T-cell (primary cell): ENCODE data around the gene INTS1. TPM values are rescaled to one million over a fixed set of nuclear protein-coding genes. Genes with fewer than 3 reads are reported as not detected.

ENCODE experiments used
- ATAC-seq, 4 experiments: fragments of 200-7000 bp in 3 of 4; fragments of 150-1000 bp in 1 of 4; cut with Tn5 transposase; replicated peaks in 1 of 4; 1 replicate in 3 of 4; 2 replicates in 1 of 4; pipeline ENCODE4 v1.10.0; 2021; ENCODE audit warnings: moderate library complexity in 3 of 4, mild to moderate bottlenecking in 2 of 4, moderate number of reproducible peaks in 1 of 4
- CTCF ChIA-PET, 2 donors: fragments of 300-600 bp; sonication (Branson Sonifier 250); formaldehyde crosslinking; loops; one replicate each; lab custom pipeline; 2022; ENCODE audit warnings: antibody characterized with exemption in 2 of 2; lab: Charles Lee
- POLR2A ChIA-PET, 2 donors: fragments of 300-600 bp; sonication (Branson Sonifier 250); formaldehyde crosslinking; loops; one replicate each; lab custom pipeline; 2022; ENCODE audit warnings: antibody characterized with exemption in 2 of 2; lab: Charles Lee
- DNase-seq, 35 experiments: peaks; one replicate each; pipeline versions ENCODE4 v3.0.0 to v3.0.0-alpha.2; 2013 to 2023
- H3K27ac ChIP-seq: one replicate; pipeline ENCODE4 v1.5.1; 2013; ENCODE audit warnings: low read length
- H3K27me3 ChIP-seq, 2 experiments: replicated peaks in 1 of 2; 1 replicate in 1 of 2; 2 replicates in 1 of 2; pipeline versions ENCODE4 v1.6.1 to v1.7.0; 2013; ENCODE audit warnings: low read length in 1 of 2, mixed read lengths in 1 of 2; ENCODE audit not compliant: control insufficient read depth in 2 of 2, insufficient read depth in 2 of 2; ENCODE audit errors: extremely low read depth in 1 of 2
- H3K36me3 ChIP-seq, 2 donors: 1 replicate in 1 of 2; 2 replicates in 1 of 2; pipeline versions ENCODE4 v1.6.1 to v1.7.0; 2013; ENCODE audit warnings: low read length in 1 of 2; ENCODE audit not compliant: control insufficient read depth in 2 of 2, insufficient read depth in 1 of 2; ENCODE audit errors: extremely low read depth in 1 of 2
- H3K4me1 ChIP-seq, 2 experiments: 1 replicate in 1 of 2; 2 replicates in 1 of 2; pipeline versions ENCODE4 v1.6.1 to v1.7.0; 2013; ENCODE audit warnings: low read length in 2 of 2, mixed read lengths in 1 of 2; ENCODE audit not compliant: insufficient read depth in 2 of 2, control insufficient read depth in 1 of 2; ENCODE audit errors: extremely low read depth in 1 of 2
- H3K4me3 ChIP-seq, 2 donors: 1 replicate in 1 of 2; 2 replicates in 1 of 2; pipeline versions ENCODE4 v1.5.1 to v1.7.0; 2013; ENCODE audit warnings: mild to moderate bottlenecking in 2 of 2, low read length in 1 of 2, moderate library complexity in 1 of 2; ENCODE audit not compliant: control insufficient read depth in 1 of 2; ENCODE audit errors: extremely low read depth in 1 of 2
- H3K9me3 ChIP-seq: 2 replicates; pipeline ENCODE4 v1.7.0; 2013
- H3K27ac Mint-ChIP-seq, 2 donors: one replicate each; pipeline ENCODE4 v1.8.0; 2020 to 2021; ENCODE audit warnings: mild to moderate bottlenecking in 2 of 2, mixed read lengths in 2 of 2
- H3K27me3 Mint-ChIP-seq, 2 donors: one replicate each; pipeline ENCODE4 v1.8.0; 2021 to 2022; ENCODE audit warnings: mixed read lengths in 2 of 2
- H3K36me3 Mint-ChIP-seq: one replicate; pipeline ENCODE4 v1.8.0; 2021; ENCODE audit warnings: mixed read lengths
- H3K4me1 Mint-ChIP-seq, 3 donors: one replicate each; pipeline ENCODE4 v1.8.0; 2020 to 2022; ENCODE audit warnings: mixed read lengths in 3 of 3, mild to moderate bottlenecking in 1 of 3
- H3K4me3 Mint-ChIP-seq, 3 donors: one replicate each; pipeline ENCODE4 v1.8.0; 2020 to 2022; ENCODE audit warnings: mild to moderate bottlenecking in 3 of 3, mixed read lengths in 3 of 3, moderate library complexity in 3 of 3
- H3K9me3 Mint-ChIP-seq, 3 donors: one replicate each; pipeline ENCODE4 v1.8.0; 2020 to 2022; ENCODE audit warnings: mixed read lengths in 3 of 3
- WGBS: methylation state at CpG from one replicate; pipeline ENCODE4 v1.1.5; 2013; ENCODE audit warnings: missing lambda C conversion rate; ENCODE audit not compliant: insufficient coverage; 5-methylcytosine and 5-hydroxymethylcytosine counted together
- total RNA-seq, 35 experiments: library from RNA in 6 of 35; stranded (reverse) in 6 of 35; fragments of 120-200 nt in 1 of 35; gene quantifications; one replicate each; pipeline versions ENCODE4 v1.2.1 to v1.2.4 and lab custom pipeline; 2013 to 2026

Gene INTS1
- total RNA-seq, 5 donors from 2014 or later (not counting 1 experiment from before 2014, with no cell fraction given) = 102 to 147 (median 131) TPM

DNA sequence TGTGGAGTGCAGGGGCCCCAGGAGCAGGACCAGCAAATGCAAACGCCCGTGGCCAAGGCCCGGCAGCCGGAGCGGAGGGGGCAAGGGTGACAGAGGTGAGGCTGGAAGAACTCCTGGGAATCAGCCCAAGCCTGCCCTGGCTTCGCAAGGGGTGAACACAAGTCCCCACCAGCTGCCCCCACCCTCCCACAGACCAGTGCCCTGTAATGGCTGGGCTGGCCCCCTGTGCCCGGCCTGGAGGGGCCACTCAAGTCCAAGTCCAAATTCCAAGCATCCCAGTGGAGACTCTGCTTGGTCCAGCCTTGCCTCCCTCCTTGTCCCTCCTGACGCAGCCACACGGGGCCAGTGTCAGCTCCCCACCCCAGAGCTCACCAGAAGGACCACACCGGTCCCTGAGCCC, 73.0 kb downstream of the INTS1 start:
- Mint-ChIP-seq H3K27ac (no peak overlapping the region), H3K4me3 (no peak overlapping the region), H3K36me3 (no peaks in the 10 kb centered on the region), H3K4me1 (peaks cover 3 to 6% (median 3%) of the 10 kb centered on the region in 3 donors), H3K27me3 (peaks cover 4 to 5% of the 10 kb centered on the region in 2 donors), H3K9me3 (no peaks in the 10 kb centered on the region)
- no peaks in the 10 kb centered on the region for H3K9me3 ChIP-seq
- peaks cover 0 to 56% of the 10 kb centered on the region in 2 experiments for H3K27me3 ChIP-seq
- no peak overlapping the region for H3K4me3 ChIP-seq
- no peak overlapping the region for H3K27ac ChIP-seq
- peaks cover 0 to 10% of the 10 kb centered on the region in 2 experiments for H3K4me1 ChIP-seq
- no peaks in the 10 kb centered on the region for H3K36me3 ChIP-seq
- POLR2A ChIA-PET = no interaction called here
- ATAC-seq (no peak), DNase-seq (no peak)
- WGBS = 69% methylated on average over 5 of the region's 10 CpGs
- CTCF ChIA-PET = interaction anchor here in 1 of 2 donors (0.5 kb wide), 1 partner anchor 254 kb away, joined by 3 read pairs; no protein-coding TSS in a partner anchor

GRCh38 chr7:1430056-1430845, 73.9 kb downstream of the INTS1 start:
- Histone ChIP-seq H3K27me3 (peaks cover 0 to 56% of the 10 kb centered on the region in 2 experiments), H3K4me1 (peaks cover 0 to 10% of the 10 kb centered on the region in 2 experiments), H3K36me3 (no peaks in the 10 kb centered on the region), H3K27ac (no peak overlapping the region), H3K9me3 (no peaks in the 10 kb centered on the region), H3K4me3 (no peak overlapping the region)
- no peak overlapping the region for H3K27ac Mint-ChIP-seq
- H3K36me3 Mint-ChIP-seq = no peaks in the 10 kb centered on the region
- CTCF ChIA-PET = no interaction called here
- 83% methylated on average over 28 of the region's 32 CpGs for WGBS
- H3K4me1 Mint-ChIP-seq = peaks cover 3 to 6% (median 3%) of the 10 kb centered on the region in 3 donors
- DNase-seq = no peak
- H3K4me3 Mint-ChIP-seq = no peak overlapping the region
- no peak for ATAC-seq
- POLR2A ChIA-PET = no interaction called here
- H3K27me3 Mint-ChIP-seq = peaks cover 4 to 5% of the 10 kb centered on the region in 2 donors
- no peaks in the 10 kb centered on the region for H3K9me3 Mint-ChIP-seq

- Histone ChIP-seq H3K27me3 (peaks cover 0 to 51% of the 10 kb centered on the region in 2 experiments), H3K4me1 (peaks cover 0 to 10% of the 10 kb centered on the region in 2 experiments), H3K27ac (no peak overlapping the region), H3K9me3 (no peaks in the 10 kb centered on the region), H3K36me3 (no peaks in the 10 kb centered on the region), H3K4me3 (no peak overlapping the region)
- CTCF ChIA-PET = no interaction called here
- Mint-ChIP-seq H3K27me3 (peaks cover 5 to 6% of the 10 kb centered on the region in 2 donors), H3K36me3 (no peaks in the 10 kb centered on the region), H3K27ac (no peak overlapping the region), H3K4me1 (peaks cover 3 to 6% (median 3%) of the 10 kb centered on the region in 3 donors), H3K4me3 (no peak overlapping the region), H3K9me3 (no peaks in the 10 kb centered on the region)
- WGBS = 75% methylated on average over 10 of the region's 20 CpGs
- no peak for DNase-seq
- no peak for ATAC-seq
- POLR2A ChIA-PET = no interaction called here
Measured at GRCh38 chr7:1428941-1429501, 75.2 kb downstream of the INTS1 start.

DNA sequence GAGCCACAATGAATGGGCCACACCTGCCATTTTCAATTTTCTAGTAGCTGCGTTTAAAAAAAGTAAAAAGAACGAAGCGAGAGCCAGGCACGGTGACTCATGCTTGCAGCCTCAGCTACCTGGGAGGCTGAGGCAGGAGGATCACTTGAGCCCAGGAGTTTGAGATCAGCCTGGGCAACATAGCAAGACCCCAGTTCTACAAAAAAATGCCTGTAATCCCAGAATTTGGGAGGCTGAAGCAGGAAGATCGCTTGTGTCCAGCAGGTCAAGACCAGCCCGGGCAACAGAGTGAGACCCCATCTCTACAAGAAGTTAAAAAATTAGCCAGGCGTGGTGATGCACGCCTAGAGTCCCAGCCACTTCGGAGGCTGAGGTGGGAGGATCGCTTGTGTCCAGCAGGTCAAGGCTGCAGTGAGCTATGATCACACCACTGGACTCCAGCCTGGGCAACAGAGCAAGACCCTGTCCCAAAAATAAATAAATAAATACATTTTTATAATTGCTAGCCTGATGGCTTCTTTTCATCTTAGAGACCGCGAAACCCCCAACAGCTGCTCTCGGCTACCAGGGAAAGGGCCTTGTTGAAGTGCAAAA, 77.0 kb downstream of the INTS1 start:
- peaks cover 0 to 43% of the 10 kb centered on the region in 2 experiments for H3K27me3 ChIP-seq
- no peak overlapping the region for H3K27ac Mint-ChIP-seq
- H3K36me3 Mint-ChIP-seq = no peaks in the 10 kb centered on the region
- peaks cover 5 to 14% of the 10 kb centered on the region in 2 donors for H3K27me3 Mint-ChIP-seq
- H3K4me1 Mint-ChIP-seq = peaks cover 0 to under 1% (median 0%) of the 10 kb centered on the region in 3 donors
- CTCF ChIA-PET = no interaction called here
- DNase-seq (no peak), ATAC-seq (no peak)
- no peak overlapping the region for H3K27ac ChIP-seq
- peaks cover 0 to 3% of the 10 kb centered on the region in 2 experiments for H3K4me1 ChIP-seq
- WGBS = 84% methylated on average over 12 of the region's 13 CpGs
- no peaks in the 10 kb centered on the region for H3K36me3 ChIP-seq
- POLR2A ChIA-PET = no interaction called here
- no peaks in the 10 kb centered on the region for H3K9me3 Mint-ChIP-seq
- H3K4me3 Mint-ChIP-seq = no peak overlapping the region
- no peaks in the 10 kb centered on the region for H3K9me3 ChIP-seq
- H3K4me3 ChIP-seq = no peak overlapping the region

GRCh38 chr7:1426474-1426873, 77.7 kb downstream of the INTS1 start:
- Mint-ChIP-seq H3K4me1 (no peaks in the 10 kb centered on the region), H3K4me3 (no peak overlapping the region)
- CTCF ChIA-PET = no interaction called here

DNA sequence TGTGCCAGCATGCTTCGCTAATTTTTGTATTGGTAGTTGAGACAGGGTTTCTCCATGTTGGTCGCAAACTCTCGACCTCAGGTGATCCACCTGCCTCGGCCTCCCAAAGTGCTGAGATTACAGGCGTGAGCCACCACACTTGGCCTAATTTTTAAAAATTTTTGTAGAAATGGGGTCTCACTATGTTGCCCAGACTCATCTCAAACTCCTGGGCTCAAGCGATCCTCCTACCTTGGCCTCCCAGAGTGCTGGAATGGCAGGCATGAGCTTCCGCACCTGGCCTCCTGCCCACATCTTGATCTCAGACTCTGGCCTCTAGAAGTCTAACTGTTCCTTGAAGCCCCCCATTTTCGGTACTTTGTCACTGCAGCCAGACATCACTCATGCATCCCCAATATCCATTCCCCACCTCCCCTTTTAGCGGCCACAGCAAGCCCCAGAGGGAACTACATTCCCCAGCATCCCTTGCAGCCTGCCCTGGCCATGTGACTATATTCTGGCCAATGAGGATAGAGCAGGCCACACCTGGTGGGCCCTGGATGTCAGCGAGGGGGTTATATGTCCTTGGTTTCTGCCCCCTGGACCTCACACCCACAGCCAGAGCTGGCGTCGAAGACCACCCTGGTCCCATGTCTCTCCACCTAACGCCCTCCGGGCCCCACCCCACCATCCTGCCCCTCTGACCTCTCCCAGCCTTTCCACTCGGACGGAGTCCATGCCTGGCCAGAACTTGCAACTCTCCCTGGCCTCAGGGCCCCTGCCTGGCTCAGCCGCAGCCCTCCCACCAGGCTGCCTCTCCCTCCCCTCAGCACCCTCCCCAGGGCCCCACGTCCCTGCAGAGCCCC, 78.7 kb downstream of the INTS1 start:
- Histone ChIP-seq H3K4me1 (no peaks in the 10 kb centered on the region), H3K27ac (no peak overlapping the region), H3K9me3 (no peaks in the 10 kb centered on the region), H3K36me3 (no peaks in the 10 kb centered on the region), H3K4me3 (no peak overlapping the region), H3K27me3 (peaks cover 0 to 41% of the 10 kb centered on the region in 2 experiments)
- POLR2A ChIA-PET = no interaction called here
- DNase-seq (no peak), ATAC-seq (no peak)
- Mint-ChIP-seq H3K27me3 (peaks cover 5 to 15% of the 10 kb centered on the region in 2 donors), H3K4me3 (no peak overlapping the region), H3K4me1 (no peaks in the 10 kb centered on the region), H3K36me3 (no peaks in the 10 kb centered on the region), H3K27ac (no peak overlapping the region), H3K9me3 (no peaks in the 10 kb centered on the region)
- CTCF ChIA-PET = interaction anchor here in 1 of 2 donors (0.7 kb wide), 1 partner anchor 54 kb away, joined by 3 read pairs; no protein-coding TSS in a partner anchor
- 88% methylated on average over 12 of the region's 18 CpGs for WGBS

More at GRCh38 chr7:1426474-1426873, 77.7 kb downstream of the INTS1 start:
- no peaks in the 10 kb centered on the region for H3K36me3 Mint-ChIP-seq
- no peak overlapping the region for H3K4me3 ChIP-seq
- no peak overlapping the region for H3K27ac Mint-ChIP-seq
- H3K4me1 ChIP-seq = no peaks in the 10 kb centered on the region
- DNase-seq (no peak), ATAC-seq (no peak)
- POLR2A ChIA-PET = no interaction called here
- H3K9me3 ChIP-seq = no peaks in the 10 kb centered on the region
- no peaks in the 10 kb centered on the region for H3K9me3 Mint-ChIP-seq
- H3K27ac ChIP-seq = no peak overlapping the region
- WGBS = 96% methylated on average over 15 of the region's 15 CpGs
- peaks cover 5 to 13% of the 10 kb centered on the region in 2 donors for H3K27me3 Mint-ChIP-seq
- H3K36me3 ChIP-seq = no peaks in the 10 kb centered on the region
- H3K27me3 ChIP-seq = peaks cover 0 to 43% of the 10 kb centered on the region in 2 experiments
